Trophoblast cell (in vitro differentiated cells and primary cell): ENCODE results near the gene TNNI2.
"Not testable (repeated sequence)": the region's sequence is repeated elsewhere in the genome, so short reads cannot be mapped to it uniquely, and the experiment has no call there.

Experiments
- DNase-seq, 2 donors: peaks; one replicate each; pipeline ENCODE4 v3.0.0-alpha.2; 2016
- H2AFZ ChIP-seq: 2 replicates; pipeline ENCODE4 v1.6.1; 2013; ENCODE audit warnings: low read length, moderate library complexity, mild to moderate bottlenecking; ENCODE audit not compliant: insufficient read depth, poor library complexity
- H2AK5ac ChIP-seq: 2 replicates; pipeline ENCODE4 v1.6.1; 2013; ENCODE audit warnings: mild to moderate bottlenecking, low read length
- H2BK120ac ChIP-seq: 2 replicates; pipeline ENCODE4 v1.6.1; 2013; ENCODE audit warnings: low read length, mild to moderate bottlenecking, moderate library complexity; ENCODE audit not compliant: insufficient read depth, poor library complexity
- H2BK12ac ChIP-seq: 2 replicates; pipeline ENCODE4 v1.6.1; 2013; ENCODE audit warnings: mild to moderate bottlenecking, low read length, moderate library complexity
- H2BK5ac ChIP-seq: 2 replicates; pipeline ENCODE4 v1.6.1; 2013; ENCODE audit warnings: low read length, low read depth, moderate library complexity, mild to moderate bottlenecking; ENCODE audit not compliant: poor library complexity
- H3K14ac ChIP-seq: 2 replicates; pipeline ENCODE4 v1.6.1; 2013; ENCODE audit warnings: mild to moderate bottlenecking, low read length
- H3K18ac ChIP-seq: 2 replicates; pipeline ENCODE4 v1.6.1; 2013; ENCODE audit warnings: mild to moderate bottlenecking, low read length
- H3K23ac ChIP-seq: 2 replicates; pipeline ENCODE4 v1.6.1; 2013; ENCODE audit warnings: low read length
- H3K27ac ChIP-seq: 2 replicates; pipeline ENCODE4 v1.5.1; 2013; ENCODE audit warnings: low read depth, mild to moderate bottlenecking, inconsistent platforms, low read length, moderate library complexity
- H3K27me3 ChIP-seq: 2 replicates; pipeline ENCODE4 v1.6.1; 2013; ENCODE audit warnings: inconsistent platforms, mild to moderate bottlenecking, low read length, moderate library complexity; ENCODE audit not compliant: insufficient read depth
- H3K36me3 ChIP-seq, 2 experiments: 1 replicate in 1 of 2; 2 replicates in 1 of 2; pipeline ENCODE4 v1.6.1; 2013; ENCODE audit warnings: low read length in 2 of 2, mild to moderate bottlenecking in 2 of 2, moderate library complexity in 1 of 2; ENCODE audit not compliant: insufficient read depth in 2 of 2, control insufficient read depth in 1 of 2
- H3K4ac ChIP-seq: 2 replicates; pipeline ENCODE4 v1.6.1; 2013; ENCODE audit warnings: low read depth, mild to moderate bottlenecking, low read length, moderate library complexity
- H3K4me1 ChIP-seq, 2 experiments: 1 replicate in 1 of 2; 2 replicates in 1 of 2; pipeline ENCODE4 v1.6.1; 2013; ENCODE audit warnings: low read length in 2 of 2, mild to moderate bottlenecking in 2 of 2, moderate library complexity in 1 of 2; ENCODE audit not compliant: insufficient read depth in 2 of 2, control insufficient read depth in 1 of 2
- H3K4me2 ChIP-seq: 2 replicates; pipeline ENCODE4 v1.6.1; 2013; ENCODE audit warnings: inconsistent platforms, mild to moderate bottlenecking, low read length, moderate library complexity
- H3K4me3 ChIP-seq: 2 replicates; pipeline ENCODE4 v1.5.1; 2013; ENCODE audit warnings: mild to moderate bottlenecking, low read depth, low read length, inconsistent platforms
- H3K79me1 ChIP-seq: one replicate; pipeline ENCODE4 v1.6.1; 2013; ENCODE audit warnings: low read length
- H3K79me2 ChIP-seq: 2 replicates; pipeline ENCODE4 v1.6.1; 2013; ENCODE audit warnings: low read length, mild to moderate bottlenecking; ENCODE audit not compliant: control insufficient read depth, insufficient read depth, poor library complexity
- H3K9ac ChIP-seq: 2 replicates; pipeline ENCODE4 v1.6.1; 2013; ENCODE audit warnings: mild to moderate bottlenecking, low read length
- H3K9me3 ChIP-seq: 2 replicates; pipeline ENCODE4 v1.6.1; 2013; ENCODE audit warnings: low read depth, mild to moderate bottlenecking, control low read depth, inconsistent platforms, low read length; ENCODE audit not compliant: insufficient read depth
- H4K12ac ChIP-seq: 2 replicates; pipeline ENCODE4 v1.6.1; 2013; ENCODE audit warnings: low read depth, mild to moderate bottlenecking, low read length, moderate library complexity
- H4K8ac ChIP-seq: 2 replicates; pipeline ENCODE4 v1.6.1; 2013; ENCODE audit warnings: low read depth, mild to moderate bottlenecking, low read length, moderate library complexity
- H4K91ac ChIP-seq: one replicate; pipeline ENCODE4 v1.6.1; 2013; ENCODE audit warnings: low read depth, mild to moderate bottlenecking, low read length, moderate library complexity
- WGBS: extraction: QIAGEN DNeasy Blood & Tissue Kit; methylation state at CpG from one replicate; pipeline ENCODE4 v1.1.7; 2013; ENCODE audit warnings: missing lambda C conversion rate; ENCODE audit not compliant: insufficient read length, insufficient coverage; ENCODE audit errors: extremely low coverage; 5-methylcytosine and 5-hydroxymethylcytosine counted together

Gene TNNI2

DNA sequence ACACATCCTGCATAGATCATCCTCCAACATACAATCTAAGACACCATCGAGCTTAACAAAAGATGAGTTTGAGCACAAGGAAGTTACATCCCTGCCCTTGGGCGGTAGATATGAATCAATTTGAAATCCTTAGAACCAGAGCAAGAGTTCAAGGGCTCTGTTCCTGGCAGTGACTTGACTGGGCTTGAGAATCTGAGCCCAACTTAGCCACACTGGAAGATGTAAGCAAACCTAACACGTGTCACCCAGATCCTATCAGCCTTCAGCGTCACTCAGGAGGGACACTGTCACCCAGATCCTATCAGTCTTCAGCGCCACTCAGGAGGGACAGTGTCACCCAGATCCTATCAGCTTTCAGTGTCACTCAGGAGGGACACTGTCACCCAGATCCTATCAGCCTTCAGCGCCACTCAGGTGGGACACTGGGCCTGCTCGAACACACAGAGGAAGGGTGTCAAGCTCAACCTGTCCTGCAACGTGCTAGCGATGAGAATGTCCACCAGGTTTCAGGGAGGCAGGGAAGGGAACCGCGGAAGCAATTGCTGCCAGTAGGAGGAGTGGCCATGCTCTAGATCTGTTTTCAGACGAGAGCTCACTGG lies 42.3 kb upstream of the TNNI2 start:
- Histone ChIP-seq H2BK12ac (no peak overlapping the region), H3K9me3 (no peaks in the 10 kb centered on the region), H2AK5ac (no peak overlapping the region), H3K4me2 (no peak overlapping the region), H3K27ac (no peak overlapping the region), H3K4me1 (no peaks in the 10 kb centered on the region), H4K8ac (no peak overlapping the region), H3K27me3 (no peaks in the 10 kb centered on the region), H2AFZ (no peak overlapping the region), H2BK120ac (no peak overlapping the region), H3K4ac (no peak overlapping the region), H3K79me2 (no peaks in the 10 kb centered on the region), H3K9ac (no peak overlapping the region), H3K79me1 (no peaks in the 10 kb centered on the region), H2BK5ac (no peak overlapping the region), H4K91ac (no peak overlapping the region), H3K4me3 (no peak overlapping the region), H3K18ac (no peak overlapping the region), H3K23ac (no peak overlapping the region), H4K12ac (no peak overlapping the region), H3K14ac (no peak overlapping the region), H3K36me3 (no peaks in the 10 kb centered on the region)
- peak; percentile 27 to 66 for DNase-seq
- WGBS = no CpG with 5 or more reads among the region's 12 CpGs

- no peak overlapping the region for H3K4me2 ChIP-seq
- no peak overlapping the region for H3K9ac ChIP-seq
- no peak overlapping the region for H3K14ac ChIP-seq
- no peaks in the 10 kb centered on the region for H3K79me1 ChIP-seq
- no peaks in the 10 kb centered on the region for H3K36me3 ChIP-seq
- H4K8ac ChIP-seq = no peak overlapping the region
- no peak overlapping the region for H2BK5ac ChIP-seq
- no CpG with 5 or more reads among the region's 14 CpGs for WGBS
- H3K23ac ChIP-seq = no peak overlapping the region
- H4K12ac ChIP-seq = no peak overlapping the region
- H2AK5ac ChIP-seq = no peak overlapping the region
- no peak overlapping the region for H4K91ac ChIP-seq
- H3K9me3 ChIP-seq = no peaks in the 10 kb centered on the region
- no peak overlapping the region for H2BK120ac ChIP-seq
- no peaks in the 10 kb centered on the region for H3K79me2 ChIP-seq
- no peak for DNase-seq
- no peak overlapping the region for H3K4me3 ChIP-seq
- no peaks in the 10 kb centered on the region for H3K4me1 ChIP-seq
- H2AFZ ChIP-seq = no peak overlapping the region
- H3K27me3 ChIP-seq = no peaks in the 10 kb centered on the region
- no peak overlapping the region for H3K27ac ChIP-seq
- no peak overlapping the region for H3K4ac ChIP-seq
- H3K18ac ChIP-seq = no peak overlapping the region
- no peak overlapping the region for H2BK12ac ChIP-seq
These were observed 41.2 kb upstream of the TNNI2 start for GRCh38 chr11:1797391-1798125.

DNA sequence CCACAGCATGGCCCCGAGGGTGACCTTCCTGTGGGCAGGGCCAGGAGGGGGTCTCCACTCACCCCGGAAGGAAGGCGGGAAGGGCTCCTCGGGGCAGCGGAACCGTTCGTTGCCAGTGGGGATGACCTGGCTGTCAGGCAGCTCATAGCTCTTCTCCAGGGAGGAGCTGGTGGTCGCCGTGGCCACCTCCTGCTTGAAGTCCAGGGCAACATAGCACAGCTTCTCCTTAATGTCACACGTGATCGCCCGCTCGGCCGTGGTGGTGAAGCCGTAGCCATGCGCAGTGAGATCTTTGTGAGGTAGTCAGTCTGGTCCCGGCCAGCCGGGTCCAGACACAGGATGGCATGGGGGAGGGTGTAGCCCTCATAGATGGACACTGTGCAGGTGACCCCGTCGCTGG lies 35.5 kb upstream of the TNNI2 start:
- H2BK5ac ChIP-seq = no peak overlapping the region
- H3K18ac ChIP-seq = no peak overlapping the region
- H3K4ac ChIP-seq = no peak overlapping the region
- H3K36me3 ChIP-seq = no peaks in the 10 kb centered on the region
- no peak overlapping the region for H3K9ac ChIP-seq
- no peaks in the 10 kb centered on the region for H3K79me2 ChIP-seq
- no peak overlapping the region for H3K23ac ChIP-seq
- no peaks in the 10 kb centered on the region for H3K27me3 ChIP-seq
- H2AFZ ChIP-seq = no peak overlapping the region
- H3K4me2 ChIP-seq = no peak overlapping the region
- no peak overlapping the region for H4K8ac ChIP-seq
- peaks cover 5% of the 10 kb centered on the region for H3K9me3 ChIP-seq
- WGBS = no CpG with 5 or more reads among the region's 20 CpGs
- no peak overlapping the region for H2BK120ac ChIP-seq
- H3K27ac ChIP-seq = no peak overlapping the region
- no peak overlapping the region for H3K4me3 ChIP-seq
- no peak overlapping the region for H2BK12ac ChIP-seq
- H2AK5ac ChIP-seq = no peak overlapping the region
- no peak overlapping the region for H3K14ac ChIP-seq
- no peaks in the 10 kb centered on the region for H3K4me1 ChIP-seq
- no peaks in the 10 kb centered on the region for H3K79me1 ChIP-seq
- no peak for DNase-seq
- H4K91ac ChIP-seq = no peak overlapping the region
- H4K12ac ChIP-seq = no peak overlapping the region

- not testable (repeated sequence) for H3K4me1 ChIP-seq, H2AFZ ChIP-seq, H4K8ac ChIP-seq, H3K14ac ChIP-seq, H3K9me3 ChIP-seq, H3K27me3 ChIP-seq, H3K79me1 ChIP-seq, DNase-seq, H3K18ac ChIP-seq, H3K4me2 ChIP-seq, H3K9ac ChIP-seq, H2BK120ac ChIP-seq, H3K27ac ChIP-seq, H2BK5ac ChIP-seq, H3K4ac ChIP-seq, H2AK5ac ChIP-seq, H2BK12ac ChIP-seq, H3K23ac ChIP-seq, H4K12ac ChIP-seq, H3K4me3 ChIP-seq, H3K79me2 ChIP-seq, H3K36me3 ChIP-seq, H4K91ac ChIP-seq
- WGBS = no CpG with 5 or more reads among the region's 42 CpGs
These were observed 34.8 kb upstream of the TNNI2 start for GRCh38 chr11:1803835-1804519.
